CD4-positive, alpha-beta T cell treated with Interleukin-17A for 4 hours (primary cell): ENCODE measurements around the gene PINK1.
"Not testable (repeated sequence)": the region's sequence is repeated elsewhere in the genome, so short reads cannot be mapped to it uniquely, and the experiment has no call there.

Experiments
- DNase-seq: peaks from one replicate; pipeline ENCODE4 v3.0.0-alpha.2; 2020; ENCODE audit warnings: mixed read lengths

Gene PINK1

DNA sequence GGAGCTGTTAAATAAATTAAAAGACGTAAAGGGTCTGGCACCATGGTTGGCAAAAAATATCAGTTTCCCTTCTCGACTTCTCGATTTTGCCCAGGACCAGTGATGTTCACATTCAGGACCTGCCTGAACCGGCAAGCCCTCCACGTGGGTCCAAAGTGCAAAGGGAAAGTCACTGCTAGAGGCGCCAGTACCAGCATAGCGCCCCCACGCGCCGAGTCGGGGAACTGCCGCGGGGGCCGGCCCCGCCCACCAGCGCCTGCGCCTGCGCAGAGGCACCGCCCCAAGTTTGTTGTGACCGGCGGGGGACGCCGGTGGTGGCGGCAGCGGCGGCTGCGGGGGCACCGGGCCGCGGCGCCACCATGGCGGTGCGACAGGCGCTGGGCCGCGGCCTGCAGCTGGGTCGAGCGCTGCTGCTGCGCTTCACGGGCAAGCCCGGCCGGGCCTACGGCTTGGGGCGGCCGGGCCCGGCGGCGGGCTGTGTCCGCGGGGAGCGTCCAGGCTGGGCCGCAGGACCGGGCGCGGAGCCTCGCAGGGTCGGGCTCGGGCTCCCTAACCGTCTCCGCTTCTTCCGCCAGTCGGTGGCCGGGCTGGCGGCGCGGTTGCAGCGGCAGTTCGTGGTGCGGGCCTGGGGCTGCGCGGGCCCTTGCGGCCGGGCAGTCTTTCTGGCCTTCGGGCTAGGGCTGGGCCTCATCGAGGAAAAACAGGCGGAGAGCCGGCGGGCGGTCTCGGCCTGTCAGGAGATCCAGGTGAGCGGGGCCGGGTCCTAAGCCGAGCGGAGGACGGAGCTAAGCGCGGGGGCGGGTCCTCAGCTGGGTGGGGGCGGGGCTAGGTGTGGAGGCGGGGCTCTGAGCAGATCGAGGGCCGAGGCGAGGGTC is at the start of gene PINK1:
Gene PINK1, plus strand, starts transcription at position 269 of the 875 bp plus-strand sequence. Its CDS starts 91 bp downstream, at position 360.
- DNase-seq, result peak; percentile 89

DNA sequence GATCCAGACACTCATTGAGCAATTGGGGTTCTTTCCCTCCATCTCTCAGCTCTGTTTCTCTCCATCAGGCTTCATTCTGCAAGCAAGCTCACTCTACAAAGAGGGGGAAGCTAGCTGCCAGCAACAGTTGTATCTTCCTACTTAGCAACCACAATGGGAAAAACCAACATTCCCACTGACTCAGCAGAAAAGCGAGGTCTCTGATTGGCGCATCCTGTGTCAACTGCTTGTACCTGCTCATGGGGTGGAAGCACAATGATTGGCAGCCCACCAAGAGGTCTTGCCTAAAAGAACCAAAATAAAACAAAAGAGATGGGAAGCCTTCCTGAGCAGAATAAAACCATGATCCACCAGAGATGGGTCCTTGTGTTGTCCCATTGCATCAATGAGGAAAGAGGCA is 48.4 kb upstream of the PINK1 start:
- no peak for DNase-seq

DNA sequence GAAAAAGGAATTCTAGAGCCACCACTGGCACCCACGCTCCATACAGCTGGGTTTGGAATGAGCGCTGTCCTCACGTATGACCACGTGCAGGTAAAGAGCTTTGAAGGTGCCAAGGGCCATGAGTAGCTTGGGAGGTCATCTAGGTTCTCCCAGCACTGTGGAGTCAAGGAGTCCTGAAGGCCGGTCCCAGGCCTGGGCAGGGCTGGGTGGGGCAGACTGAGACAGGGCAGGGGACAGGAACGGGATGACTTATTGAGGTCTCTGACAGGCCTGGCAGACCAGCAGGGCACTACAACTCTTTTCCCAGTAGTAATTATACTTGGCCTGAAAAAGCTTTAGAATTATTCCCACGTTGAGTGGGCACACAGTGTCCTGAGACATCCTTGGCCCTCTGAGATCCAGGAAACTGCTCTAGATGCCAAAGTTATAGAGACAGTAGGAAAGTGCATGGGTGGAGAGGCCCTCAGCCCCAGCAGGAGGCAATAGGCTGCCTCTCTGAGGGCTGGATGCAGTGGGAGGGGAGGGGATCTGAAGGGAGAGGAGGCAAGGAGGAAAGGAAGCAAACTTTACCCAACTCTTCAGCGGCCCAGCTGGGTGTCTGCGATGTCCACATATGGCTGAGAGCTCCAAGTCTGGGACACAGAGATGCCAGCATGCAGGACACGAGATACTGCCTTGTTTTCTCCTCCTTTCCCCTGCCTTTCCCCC is 46.2 kb upstream of the PINK1 start:
- no peak for DNase-seq

- no peak for DNase-seq
Measured at GRCh38 chr1:20587661-20588053, 45.6 kb upstream of the PINK1 start.

DNA sequence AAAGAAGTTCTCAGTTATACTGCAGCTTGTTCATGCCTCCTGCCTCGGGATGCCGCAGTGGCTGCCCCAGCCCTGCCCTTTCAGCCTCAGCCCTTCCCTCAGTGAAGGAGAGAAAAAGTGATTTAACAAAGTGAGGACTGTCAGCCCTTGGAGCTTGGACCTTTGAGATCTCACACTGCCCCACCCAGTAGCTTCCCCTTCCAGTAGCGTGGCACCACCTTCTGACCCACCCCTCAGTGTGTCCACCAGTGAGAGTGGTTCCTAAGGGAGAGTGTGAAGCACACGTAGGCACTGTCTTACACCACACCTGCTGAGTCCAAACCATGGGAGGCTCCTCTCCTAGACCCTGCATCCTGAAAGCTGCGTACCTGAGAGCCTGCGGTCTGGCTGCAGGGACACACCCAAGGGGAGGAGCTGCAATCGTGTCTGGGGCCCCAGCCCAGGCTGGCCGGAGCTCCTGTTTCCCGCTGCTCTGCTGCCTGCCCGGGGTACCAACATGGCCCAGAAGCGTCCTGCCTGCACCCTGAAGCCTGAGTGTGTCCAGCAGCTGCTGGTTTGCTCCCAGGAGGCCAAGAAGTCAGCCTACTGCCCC is 44.5 kb upstream of the PINK1 start, which contains the start of gene CDA:
Gene CDA, plus strand, starts transcription at position 464 of the 592 bp plus-strand sequence. Its CDS starts 33 bp downstream, at position 497.
- no peak for DNase-seq

- DNase-seq, result no peak
Measured at GRCh38 chr1:20589331-20590278, 43.7 kb upstream of the PINK1 start.

- DNase-seq, result no peak
Measured at GRCh38 chr1:20590306-20590777, 42.9 kb upstream of the PINK1 start.

DNA sequence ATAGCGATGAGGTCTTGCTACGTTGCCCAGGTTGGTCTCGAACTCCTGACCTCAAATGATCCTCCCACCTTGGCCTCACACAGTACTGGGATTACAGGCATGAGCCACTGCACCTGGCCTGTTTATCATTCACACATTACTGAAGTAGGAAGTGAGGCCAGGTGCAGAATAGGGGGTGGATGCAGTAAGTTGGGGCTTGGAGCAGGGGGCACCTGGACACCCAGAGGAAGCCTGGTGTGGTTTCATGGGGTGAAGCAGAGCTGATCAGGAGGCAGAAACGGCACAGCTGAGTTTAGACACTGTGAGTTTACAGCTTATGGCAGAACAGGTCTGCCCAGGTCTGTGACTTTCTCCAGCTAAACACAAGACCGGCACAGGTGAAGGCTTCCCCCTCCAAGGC is 39.5 kb upstream of the PINK1 start:
- no peak for DNase-seq

- no peak for DNase-seq
Measured at GRCh38 chr1:20594746-20595145, 38.5 kb upstream of the PINK1 start.

- DNase-seq, result no peak
Measured at GRCh38 chr1:20596106-20596505, 37.2 kb upstream of the PINK1 start.

GRCh38 chr1:20597650-20598049 is 35.6 kb upstream of the PINK1 start:
- DNase-seq, result no peak

DNA sequence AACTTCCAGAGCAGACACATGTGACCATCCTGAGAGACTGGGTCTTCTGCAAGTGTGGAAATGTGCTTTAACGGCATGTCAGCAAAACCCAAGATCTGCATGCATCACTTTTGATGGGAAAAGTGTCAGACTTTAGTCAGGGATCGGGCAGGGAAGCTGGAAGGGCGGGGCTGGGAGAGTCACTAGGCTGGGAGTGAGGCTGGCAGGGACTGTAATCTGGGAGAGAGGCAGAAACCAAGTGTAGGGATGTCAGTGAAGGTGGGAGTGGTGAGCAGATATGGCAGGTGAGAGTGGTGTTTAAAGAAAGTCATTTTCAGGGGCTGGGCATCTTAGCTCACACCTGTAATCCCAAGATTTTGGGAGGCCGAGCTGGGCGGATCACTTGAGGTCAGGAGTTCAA is 33.1 kb upstream of the PINK1 start:
- no peak for DNase-seq

DNA sequence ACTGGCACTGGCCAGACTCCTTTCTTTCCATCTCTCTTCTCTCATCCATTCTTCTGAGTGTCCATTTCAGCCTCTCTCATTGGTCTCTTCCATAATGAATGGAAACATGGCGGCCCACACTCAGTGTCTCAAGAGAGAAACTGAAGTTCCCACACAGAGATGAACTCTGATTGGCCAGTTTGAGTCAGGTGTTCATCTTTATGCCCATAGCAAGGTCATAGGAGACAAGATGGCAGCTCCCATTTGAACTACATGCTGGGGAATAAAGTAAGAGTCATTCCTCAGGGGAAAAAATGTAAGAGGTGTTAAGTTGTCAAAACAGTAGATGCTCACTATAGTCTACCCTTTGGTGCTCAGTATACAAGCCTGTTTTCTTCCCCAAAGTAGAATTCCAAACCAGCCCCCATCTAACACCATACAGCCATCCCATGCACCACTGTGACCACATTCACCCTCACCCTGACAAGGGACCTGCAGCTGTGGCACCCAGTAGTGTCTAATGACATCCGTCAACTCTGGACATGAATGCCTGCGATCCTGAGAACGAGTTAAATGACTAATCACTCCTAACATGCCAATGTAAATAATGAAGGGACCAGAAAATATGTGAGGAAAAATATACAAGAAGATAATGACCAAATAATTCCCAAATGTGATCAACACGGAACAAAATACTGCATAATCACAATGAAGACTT is 32.0 kb upstream of the PINK1 start:
- DNase-seq, result no peak

DNA sequence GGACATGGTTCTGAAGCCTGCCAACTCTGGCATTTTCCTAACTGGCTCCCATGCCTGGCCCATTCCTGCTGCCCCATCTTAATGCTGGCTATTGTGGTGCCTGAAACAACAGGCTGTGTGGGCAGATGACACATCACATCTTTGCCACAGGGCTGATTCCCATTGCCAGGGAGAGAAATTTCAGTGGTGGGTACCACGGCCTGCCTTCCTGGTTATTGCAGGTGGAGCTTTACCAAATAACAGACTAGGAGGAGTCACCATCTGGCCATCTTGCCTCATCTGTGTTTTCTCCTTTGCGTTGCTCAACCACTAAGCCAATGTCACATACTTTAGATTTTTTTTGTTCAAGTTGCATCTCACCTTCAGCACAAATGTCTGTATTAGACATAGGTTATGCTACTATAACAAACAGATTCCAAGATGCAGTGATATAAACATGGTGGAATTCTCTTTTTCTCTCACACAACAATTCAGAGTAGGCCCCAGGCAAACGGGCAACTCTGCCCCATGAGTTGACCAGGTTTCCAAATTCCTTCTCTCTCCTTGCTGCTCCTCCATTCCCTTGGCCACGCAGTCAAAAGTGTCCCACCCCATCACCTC is 30.3 kb upstream of the PINK1 start:
- no peak for DNase-seq

- no peak for DNase-seq
Measured at GRCh38 chr1:20603504-20604464, 29.5 kb upstream of the PINK1 start.

DNA sequence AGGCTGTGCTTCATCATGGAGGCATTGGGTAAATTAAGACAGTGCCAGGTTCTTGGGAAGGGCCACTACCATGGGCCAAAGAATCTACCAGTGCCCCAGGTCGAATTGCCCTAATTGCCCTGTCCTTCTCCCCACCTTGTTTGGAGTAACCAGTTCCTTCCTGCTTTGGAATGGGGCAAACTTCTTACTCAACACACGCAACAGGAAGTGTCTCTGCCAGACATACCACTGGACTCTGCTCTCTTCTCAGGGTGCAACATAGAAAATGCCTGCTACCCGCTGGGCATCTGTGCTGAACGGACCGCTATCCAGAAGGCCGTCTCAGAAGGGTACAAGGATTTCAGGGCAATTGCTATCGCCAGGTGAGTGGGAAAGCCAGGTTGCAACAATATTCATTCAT is 28.6 kb upstream of the PINK1 start:
- no peak for DNase-seq

DNA sequence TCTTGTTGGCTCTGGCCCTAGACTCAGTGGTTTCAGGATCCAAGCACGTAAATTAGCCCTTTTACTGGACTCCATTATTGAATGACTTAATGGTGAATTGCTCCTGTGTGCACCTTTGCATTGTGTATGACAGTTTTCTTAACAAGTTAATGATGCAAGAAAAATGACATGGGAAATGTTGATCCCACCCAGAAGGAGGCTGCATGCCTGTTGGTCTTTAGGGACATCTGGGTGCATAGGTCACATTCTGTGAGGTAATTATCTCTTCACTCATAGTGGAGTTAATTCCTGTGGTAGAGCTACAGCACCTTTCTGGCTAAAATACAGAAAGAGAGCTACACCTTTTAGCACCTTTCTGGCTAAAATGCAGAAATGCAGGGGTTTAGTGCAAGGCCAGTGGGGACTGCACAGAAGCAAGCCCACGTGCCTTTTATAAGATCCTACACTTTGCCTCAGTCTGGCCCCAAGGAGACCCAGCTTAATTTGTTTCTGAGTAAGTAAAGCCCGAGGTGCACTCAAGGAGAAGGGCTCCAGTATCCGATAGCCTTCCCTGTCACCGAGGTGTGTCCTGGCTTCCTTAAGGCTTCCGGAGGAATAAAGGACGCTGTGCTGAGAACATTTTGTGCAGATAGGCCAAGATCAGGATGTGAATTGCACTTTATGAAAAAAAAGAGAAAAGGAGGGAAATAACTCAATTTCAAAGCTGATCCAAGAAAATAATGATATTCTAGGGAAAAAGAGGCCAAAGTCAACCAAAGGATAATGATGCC is 26.3 kb upstream of the PINK1 start:
- not testable (repeated sequence) for DNase-seq

- no peak for DNase-seq
Measured at GRCh38 chr1:20609541-20609940, 23.7 kb upstream of the PINK1 start.

DNA sequence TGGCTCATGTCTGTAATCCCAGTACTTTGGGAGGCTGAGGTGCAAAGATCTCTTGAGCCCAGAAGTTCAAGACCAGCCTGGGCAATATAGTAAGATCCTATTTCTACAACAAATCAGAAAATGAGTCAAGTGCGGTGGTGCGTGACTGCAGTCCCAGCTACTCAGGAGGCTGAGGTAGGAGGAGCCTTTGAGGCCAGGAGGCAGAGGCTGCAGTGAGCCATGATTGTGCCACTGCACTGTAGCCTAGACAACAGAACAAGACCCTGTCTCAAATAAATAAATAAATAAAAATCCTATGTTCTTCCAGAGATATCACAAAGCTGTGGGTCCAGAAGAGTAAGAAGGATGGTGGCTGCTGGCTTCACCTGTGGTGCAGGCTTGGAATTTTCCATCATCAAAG is 22.3 kb upstream of the PINK1 start:
- DNase-seq, result no peak
